Thyroid gland (tissue), 4 donors: ENCODE measurements around the gene XRCC4.

Experiments used
- POLR2A ChIP-seq, 2 donors: fragments of 450-650 bp; IDR thresholded peaks; one replicate each; pipeline ENCODE4 v1.6.1; 2017; ENCODE audit warnings: antibody characterized with exemption in 2 of 2, mild to moderate bottlenecking in 2 of 2, moderate library complexity in 1 of 2
- TF ChIP-seq, protein P1 (sequence below), 6 experiments: fragments of 200-600 bp in 3 of 6; fragments of 450-650 bp in 3 of 6; sonication (generic) in 3 of 6; IDR thresholded peaks; one replicate each; pipeline ENCODE4 v1.5.1; 2016 to 2019; ENCODE audit warnings: antibody characterized with exemption in 6 of 6, mild to moderate bottlenecking in 2 of 6, inconsistent platforms in 1 of 6, moderate library complexity in 1 of 6

- TF ChIP-seq, protein P1, sequence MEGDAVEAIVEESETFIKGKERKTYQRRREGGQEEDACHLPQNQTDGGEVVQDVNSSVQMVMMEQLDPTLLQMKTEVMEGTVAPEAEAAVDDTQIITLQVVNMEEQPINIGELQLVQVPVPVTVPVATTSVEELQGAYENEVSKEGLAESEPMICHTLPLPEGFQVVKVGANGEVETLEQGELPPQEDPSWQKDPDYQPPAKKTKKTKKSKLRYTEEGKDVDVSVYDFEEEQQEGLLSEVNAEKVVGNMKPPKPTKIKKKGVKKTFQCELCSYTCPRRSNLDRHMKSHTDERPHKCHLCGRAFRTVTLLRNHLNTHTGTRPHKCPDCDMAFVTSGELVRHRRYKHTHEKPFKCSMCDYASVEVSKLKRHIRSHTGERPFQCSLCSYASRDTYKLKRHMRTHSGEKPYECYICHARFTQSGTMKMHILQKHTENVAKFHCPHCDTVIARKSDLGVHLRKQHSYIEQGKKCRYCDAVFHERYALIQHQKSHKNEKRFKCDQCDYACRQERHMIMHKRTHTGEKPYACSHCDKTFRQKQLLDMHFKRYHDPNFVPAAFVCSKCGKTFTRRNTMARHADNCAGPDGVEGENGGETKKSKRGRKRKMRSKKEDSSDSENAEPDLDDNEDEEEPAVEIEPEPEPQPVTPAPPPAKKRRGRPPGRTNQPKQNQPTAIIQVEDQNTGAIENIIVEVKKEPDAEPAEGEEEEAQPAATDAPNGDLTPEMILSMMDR (IDR thresholded peaks at IDR 0.05), result no peak
- no peak for TF ChIP-seq POLR2A (IDR thresholded peaks at IDR 0.05)
Observed at GRCh38 chr5:83363886-83364275, 286.5 kb downstream of the XRCC4 start.
